Liver (tissue), 9 donors: Measurements from ENCODE around the gene C11orf58. TPM values are rescaled to one million over a fixed set of nuclear protein-coding genes. Genes with fewer than 3 reads are reported as not detected.

Experiments
- DNase-seq: peaks from one replicate; pipeline ENCODE4 v3.0.0-alpha.2; 2017; ENCODE audit warnings: low spot score
- H3K27ac ChIP-seq, 2 donors: one replicate each; pipeline ENCODE4 v1.7.0; 2013; ENCODE audit warnings: inconsistent platforms in 2 of 2, low read length in 2 of 2, control low read depth in 1 of 2, low read depth in 1 of 2, mild to moderate bottlenecking in 1 of 2
- H3K27me3 ChIP-seq, 4 donors: one replicate each; pipeline versions ENCODE4 v1.6.1 to v1.7.0; 2013; ENCODE audit warnings: low read length in 3 of 4, inconsistent platforms in 1 of 4, mild to moderate bottlenecking in 1 of 4, moderate library complexity in 1 of 4; ENCODE audit not compliant: control insufficient read depth in 4 of 4, insufficient read depth in 4 of 4
- H3K36me3 ChIP-seq, 4 donors: one replicate each; pipeline versions ENCODE4 v1.6.1 to v1.7.0; 2013; ENCODE audit warnings: low read length in 3 of 4, mild to moderate bottlenecking in 3 of 4, low read depth in 1 of 4, moderate library complexity in 1 of 4; ENCODE audit not compliant: control insufficient read depth in 4 of 4, insufficient read depth in 3 of 4
- H3K4me1 ChIP-seq, 4 donors: one replicate each; pipeline versions ENCODE4 v1.6.1 to v1.7.0; 2013; ENCODE audit warnings: low read length in 3 of 4, mild to moderate bottlenecking in 3 of 4, moderate library complexity in 1 of 4; ENCODE audit not compliant: control insufficient read depth in 4 of 4, insufficient read depth in 4 of 4
- H3K4me3 ChIP-seq, 3 donors: one replicate each; pipeline versions ENCODE4 v1.6.1 to v1.7.0; 2013; ENCODE audit warnings: low read length in 3 of 3, control low read depth in 1 of 3, low read depth in 1 of 3, mild to moderate bottlenecking in 1 of 3
- H3K9ac ChIP-seq, 2 donors: one replicate each; pipeline ENCODE4 v1.7.0; 2013; ENCODE audit warnings: low read length in 2 of 2, mild to moderate bottlenecking in 2 of 2, moderate library complexity in 2 of 2, control low read depth in 1 of 2, low read depth in 1 of 2
- H3K9me3 ChIP-seq, 4 donors: one replicate each; pipeline versions ENCODE4 v1.6.1 to v1.7.0; 2013; ENCODE audit warnings: low read length in 3 of 4; ENCODE audit not compliant: control insufficient read depth in 4 of 4
- EGR1 ChIP-seq, 2 donors: IDR thresholded peaks; 2 replicates each; pipeline ENCODE4 v1.6.1; 2016 to 2018; ENCODE audit warnings: antibody characterized with exemption in 2 of 2, low read depth in 2 of 2
- FOXA1 ChIP-seq: IDR thresholded peaks from 2 replicates; pipeline ENCODE4 v1.6.1; 2016; ENCODE audit warnings: antibody characterized with exemption
- FOXA2 ChIP-seq: IDR thresholded peaks from 2 replicates; pipeline ENCODE4 v1.6.1; 2016; ENCODE audit warnings: antibody characterized with exemption
- GABPA ChIP-seq, 2 donors: IDR thresholded peaks in 1 of 2; conservative IDR thresholded peaks in 1 of 2; 2 replicates each; pipeline ENCODE4 v1.6.1; 2016; ENCODE audit warnings: antibody characterized with exemption in 2 of 2, mild to moderate bottlenecking in 1 of 2, moderate library complexity in 1 of 2
- HNF4A ChIP-seq, 2 donors: conservative IDR thresholded peaks; 2 replicates each; pipeline ENCODE4 v1.6.1; 2016; ENCODE audit warnings: antibody characterized with exemption in 2 of 2, mild to moderate bottlenecking in 2 of 2
- JUND ChIP-seq, 2 donors: IDR thresholded peaks; 2 replicates each; pipeline ENCODE4 v1.6.1; 2016; ENCODE audit warnings: antibody characterized with exemption in 2 of 2
- RAD21 ChIP-seq, 2 donors: IDR thresholded peaks; 2 replicates each; pipeline ENCODE4 v1.6.1; 2016; ENCODE audit warnings: antibody characterized with exemption in 2 of 2, mild to moderate bottlenecking in 2 of 2
- RXRA ChIP-seq, 2 donors: IDR thresholded peaks; 2 replicates each; pipeline ENCODE4 v1.6.1; 2017 to 2018; ENCODE audit warnings: antibody characterized with exemption in 2 of 2, mild to moderate bottlenecking in 1 of 2
- SP1 ChIP-seq: IDR thresholded peaks from 2 replicates; pipeline ENCODE4 v1.6.1; 2018; ENCODE audit warnings: antibody characterized with exemption, mild to moderate bottlenecking
- TAF1 ChIP-seq: conservative IDR thresholded peaks from 2 replicates; pipeline ENCODE4 v1.6.1; 2016; ENCODE audit warnings: antibody characterized with exemption, mild to moderate bottlenecking
- YY1 ChIP-seq: IDR thresholded peaks from 2 replicates; pipeline ENCODE4 v1.6.1; 2016; ENCODE audit warnings: antibody characterized with exemption, mild to moderate bottlenecking
- WGBS: extraction: QIAGEN DNeasy Blood & Tissue Kit; methylation state at CpG from one replicate; pipeline ENCODE4 v1.1.7; 2013; 5-methylcytosine and 5-hydroxymethylcytosine counted together
- polyA plus RNA-seq, 2 donors: library from polyadenylated mRNA; stranded (reverse) in 1 of 2; unstranded in 1 of 2; fragments of 200-250 nt in 1 of 2; fragments of >200 nt in 1 of 2; fragmentation: Nextera tagmentation in 1 of 2; extraction: Ambion mirVana in 1 of 2; gene quantifications; one replicate each; pipeline versions ENCODE4 v1.2.1 to v1.2.3, GENCODE V29; 2013 to 2015
- total RNA-seq, 2 donors: library from RNA; depleted of rRNA; stranded (reverse); fragments of >200 nt; gene quantifications; one replicate each; pipeline ENCODE4 v1.2.3, GENCODE V29; 2014
- TF ChIP-seq, protein P1 (sequence below): IDR thresholded peaks from 2 replicates; pipeline ENCODE4 v1.6.1; 2016; ENCODE audit warnings: antibody characterized with exemption
- TF ChIP-seq, protein P2 (sequence below): fragments of 150-350 bp; IDR thresholded peaks from 2 replicates; pipeline ENCODE4 v1.5.1; 2017; ENCODE audit warnings: improper control_type of control experiment, low read depth, low read length; ENCODE audit not compliant: missing input control
- TF ChIP-seq, protein P3 (sequence below): IDR thresholded peaks from 2 replicates; pipeline ENCODE4 v1.6.1; 2016; ENCODE audit warnings: antibody characterized with exemption, mild to moderate bottlenecking
- TF ChIP-seq, protein P4 (sequence below): IDR thresholded peaks from 2 replicates; pipeline ENCODE4 v1.6.1; 2016; ENCODE audit warnings: antibody characterized with exemption
- TF ChIP-seq, protein P5 (sequence below): IDR thresholded peaks from 2 replicates; pipeline ENCODE4 v1.6.1; 2016; ENCODE audit warnings: antibody characterized with exemption
- donor health status: healthy.
- donor health status: healthy.
- donor health status: healthy.
- donor health status: healthy.
- donor health status: healthy.

C11orf58 gene
- total and polyA plus RNA-seq, 4 donors, result 54.6 to 106 (median 101) TPM

DNA sequence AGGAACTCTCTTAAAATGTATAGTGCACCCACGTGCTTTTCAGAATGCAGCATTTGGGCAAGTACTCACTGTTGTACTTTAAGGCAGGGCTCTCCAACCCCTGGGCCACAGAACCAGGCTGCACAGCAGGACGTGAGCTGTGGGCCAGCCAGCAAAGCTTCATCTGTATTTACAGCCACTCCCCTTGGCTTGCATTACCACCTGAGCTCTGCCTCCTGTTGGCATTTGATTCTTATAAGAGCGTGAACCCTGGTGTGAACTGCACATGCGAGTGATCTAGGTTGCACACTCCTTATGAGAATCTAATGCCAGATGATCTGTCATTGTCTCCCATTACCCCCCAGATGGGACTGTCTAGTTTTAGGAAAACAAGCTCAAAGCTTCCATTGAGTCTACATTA is 3.0 kb downstream of the C11orf58 start:
- H3K27ac ChIP-seq, result no peak overlapping the region
- no peaks in the 10 kb centered on the region for H3K27me3 ChIP-seq
- no peak overlapping the region for H3K4me3 ChIP-seq
- TF ChIP-seq, protein P1, sequence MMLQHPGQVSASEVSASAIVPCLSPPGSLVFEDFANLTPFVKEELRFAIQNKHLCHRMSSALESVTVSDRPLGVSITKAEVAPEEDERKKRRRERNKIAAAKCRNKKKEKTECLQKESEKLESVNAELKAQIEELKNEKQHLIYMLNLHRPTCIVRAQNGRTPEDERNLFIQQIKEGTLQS, result no peak
- TF ChIP-seq EGR1 (IDR thresholded peaks at IDR 0.05; ENCODE audit: low read depth in 2 of 2) (no peak), TAF1 (no peak), SP1 (no peak), HNF4A (conservative IDR thresholded peaks at IDR 0.05) (no peak), YY1 (no peak), JUND (IDR thresholded peaks at IDR 0.05) (no peak), FOXA1 (no peak), GABPA (IDR thresholded peaks at IDR 0.05 in 1 of 2, conservative IDR thresholded peaks at IDR 0.05 in 1 of 2) (no peak), FOXA2 (no peak), RAD21 (IDR thresholded peaks at IDR 0.05) (no peak), RXRA (IDR thresholded peaks at IDR 0.05) (no peak)
- TF ChIP-seq, protein P2, sequence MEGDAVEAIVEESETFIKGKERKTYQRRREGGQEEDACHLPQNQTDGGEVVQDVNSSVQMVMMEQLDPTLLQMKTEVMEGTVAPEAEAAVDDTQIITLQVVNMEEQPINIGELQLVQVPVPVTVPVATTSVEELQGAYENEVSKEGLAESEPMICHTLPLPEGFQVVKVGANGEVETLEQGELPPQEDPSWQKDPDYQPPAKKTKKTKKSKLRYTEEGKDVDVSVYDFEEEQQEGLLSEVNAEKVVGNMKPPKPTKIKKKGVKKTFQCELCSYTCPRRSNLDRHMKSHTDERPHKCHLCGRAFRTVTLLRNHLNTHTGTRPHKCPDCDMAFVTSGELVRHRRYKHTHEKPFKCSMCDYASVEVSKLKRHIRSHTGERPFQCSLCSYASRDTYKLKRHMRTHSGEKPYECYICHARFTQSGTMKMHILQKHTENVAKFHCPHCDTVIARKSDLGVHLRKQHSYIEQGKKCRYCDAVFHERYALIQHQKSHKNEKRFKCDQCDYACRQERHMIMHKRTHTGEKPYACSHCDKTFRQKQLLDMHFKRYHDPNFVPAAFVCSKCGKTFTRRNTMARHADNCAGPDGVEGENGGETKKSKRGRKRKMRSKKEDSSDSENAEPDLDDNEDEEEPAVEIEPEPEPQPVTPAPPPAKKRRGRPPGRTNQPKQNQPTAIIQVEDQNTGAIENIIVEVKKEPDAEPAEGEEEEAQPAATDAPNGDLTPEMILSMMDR, result no peak
- TF ChIP-seq, protein P3, sequence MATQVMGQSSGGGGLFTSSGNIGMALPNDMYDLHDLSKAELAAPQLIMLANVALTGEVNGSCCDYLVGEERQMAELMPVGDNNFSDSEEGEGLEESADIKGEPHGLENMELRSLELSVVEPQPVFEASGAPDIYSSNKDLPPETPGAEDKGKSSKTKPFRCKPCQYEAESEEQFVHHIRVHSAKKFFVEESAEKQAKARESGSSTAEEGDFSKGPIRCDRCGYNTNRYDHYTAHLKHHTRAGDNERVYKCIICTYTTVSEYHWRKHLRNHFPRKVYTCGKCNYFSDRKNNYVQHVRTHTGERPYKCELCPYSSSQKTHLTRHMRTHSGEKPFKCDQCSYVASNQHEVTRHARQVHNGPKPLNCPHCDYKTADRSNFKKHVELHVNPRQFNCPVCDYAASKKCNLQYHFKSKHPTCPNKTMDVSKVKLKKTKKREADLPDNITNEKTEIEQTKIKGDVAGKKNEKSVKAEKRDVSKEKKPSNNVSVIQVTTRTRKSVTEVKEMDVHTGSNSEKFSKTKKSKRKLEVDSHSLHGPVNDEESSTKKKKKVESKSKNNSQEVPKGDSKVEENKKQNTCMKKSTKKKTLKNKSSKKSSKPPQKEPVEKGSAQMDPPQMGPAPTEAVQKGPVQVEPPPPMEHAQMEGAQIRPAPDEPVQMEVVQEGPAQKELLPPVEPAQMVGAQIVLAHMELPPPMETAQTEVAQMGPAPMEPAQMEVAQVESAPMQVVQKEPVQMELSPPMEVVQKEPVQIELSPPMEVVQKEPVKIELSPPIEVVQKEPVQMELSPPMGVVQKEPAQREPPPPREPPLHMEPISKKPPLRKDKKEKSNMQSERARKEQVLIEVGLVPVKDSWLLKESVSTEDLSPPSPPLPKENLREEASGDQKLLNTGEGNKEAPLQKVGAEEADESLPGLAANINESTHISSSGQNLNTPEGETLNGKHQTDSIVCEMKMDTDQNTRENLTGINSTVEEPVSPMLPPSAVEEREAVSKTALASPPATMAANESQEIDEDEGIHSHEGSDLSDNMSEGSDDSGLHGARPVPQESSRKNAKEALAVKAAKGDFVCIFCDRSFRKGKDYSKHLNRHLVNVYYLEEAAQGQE, result no peak
- TF ChIP-seq, protein P4, sequence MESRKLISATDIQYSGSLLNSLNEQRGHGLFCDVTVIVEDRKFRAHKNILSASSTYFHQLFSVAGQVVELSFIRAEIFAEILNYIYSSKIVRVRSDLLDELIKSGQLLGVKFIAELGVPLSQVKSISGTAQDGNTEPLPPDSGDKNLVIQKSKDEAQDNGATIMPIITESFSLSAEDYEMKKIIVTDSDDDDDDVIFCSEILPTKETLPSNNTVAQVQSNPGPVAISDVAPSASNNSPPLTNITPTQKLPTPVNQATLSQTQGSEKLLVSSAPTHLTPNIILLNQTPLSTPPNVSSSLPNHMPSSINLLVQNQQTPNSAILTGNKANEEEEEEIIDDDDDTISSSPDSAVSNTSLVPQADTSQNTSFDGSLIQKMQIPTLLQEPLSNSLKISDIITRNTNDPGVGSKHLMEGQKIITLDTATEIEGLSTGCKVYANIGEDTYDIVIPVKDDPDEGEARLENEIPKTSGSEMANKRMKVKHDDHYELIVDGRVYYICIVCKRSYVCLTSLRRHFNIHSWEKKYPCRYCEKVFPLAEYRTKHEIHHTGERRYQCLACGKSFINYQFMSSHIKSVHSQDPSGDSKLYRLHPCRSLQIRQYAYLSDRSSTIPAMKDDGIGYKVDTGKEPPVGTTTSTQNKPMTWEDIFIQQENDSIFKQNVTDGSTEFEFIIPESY, result no peak
- H3K9ac ChIP-seq, result no peak overlapping the region
- no peaks in the 10 kb centered on the region for H3K9me3 ChIP-seq
- H3K4me1 ChIP-seq, result peaks cover 6 to 23% (median 14%) of the 10 kb centered on the region in 4 donors
- peaks cover 0 to 15% (median 11%) of the 10 kb centered on the region in 4 donors for H3K36me3 ChIP-seq
- WGBS, result 47% methylated on average over 4 of the region's 4 CpGs
- DNase-seq, result no peak

DNA sequence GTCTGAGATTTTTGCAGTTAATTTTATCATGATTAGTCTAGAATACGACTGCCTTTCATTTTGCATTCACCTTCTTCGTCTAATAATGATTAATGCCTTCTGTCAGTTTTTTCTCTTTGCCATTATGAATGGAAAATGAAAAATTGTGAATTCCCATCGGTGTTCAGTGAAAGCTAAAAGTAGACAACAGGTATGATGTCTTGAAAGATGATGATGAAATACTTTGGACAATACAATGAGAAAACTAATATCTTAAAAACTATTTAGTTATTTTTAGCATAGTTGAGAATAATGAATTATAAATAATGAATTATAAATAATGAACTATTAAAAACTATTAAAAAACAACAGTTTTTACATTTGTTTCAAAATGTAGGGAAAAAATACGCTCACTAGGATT is 5.0 kb downstream of the C11orf58 start:
- Histone ChIP-seq H3K27ac (no peak overlapping the region), H3K4me3 (no peak overlapping the region), H3K36me3 (peaks cover 2 to 26% (median 22%) of the 10 kb centered on the region in 4 donors), H3K4me1 (peaks cover 5 to 19% (median 14%) of the 10 kb centered on the region in 4 donors), H3K9me3 (no peaks in the 10 kb centered on the region), H3K9ac (no peak overlapping the region), H3K27me3 (no peaks in the 10 kb centered on the region)
- WGBS, result 95% methylated on average over 4 of the region's 4 CpGs
- DNase-seq, result no peak
- TF ChIP-seq, protein P3, result no peak
- TF ChIP-seq, protein P4, result no peak
- TF ChIP-seq FOXA2, result no peak
- TF ChIP-seq, protein P2, result no peak
- no peak for TF ChIP-seq JUND (IDR thresholded peaks at IDR 0.05)
- TF ChIP-seq, protein P5, sequence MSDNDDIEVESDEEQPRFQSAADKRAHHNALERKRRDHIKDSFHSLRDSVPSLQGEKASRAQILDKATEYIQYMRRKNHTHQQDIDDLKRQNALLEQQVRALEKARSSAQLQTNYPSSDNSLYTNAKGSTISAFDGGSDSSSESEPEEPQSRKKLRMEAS, result no peak
